ENCODE measurements around the gene TLX2. TPM values are rescaled to one million over a fixed set of nuclear protein-coding genes. Genes with fewer than 3 reads are reported as not detected.

The TLX2 gene
- total and polyA plus RNA-seq, 2 of the 13 experiments (the other 11 are each of a cell fraction or from before 2014, with no cell fraction given) = 0.05 to 0.20 TPM

DNA sequence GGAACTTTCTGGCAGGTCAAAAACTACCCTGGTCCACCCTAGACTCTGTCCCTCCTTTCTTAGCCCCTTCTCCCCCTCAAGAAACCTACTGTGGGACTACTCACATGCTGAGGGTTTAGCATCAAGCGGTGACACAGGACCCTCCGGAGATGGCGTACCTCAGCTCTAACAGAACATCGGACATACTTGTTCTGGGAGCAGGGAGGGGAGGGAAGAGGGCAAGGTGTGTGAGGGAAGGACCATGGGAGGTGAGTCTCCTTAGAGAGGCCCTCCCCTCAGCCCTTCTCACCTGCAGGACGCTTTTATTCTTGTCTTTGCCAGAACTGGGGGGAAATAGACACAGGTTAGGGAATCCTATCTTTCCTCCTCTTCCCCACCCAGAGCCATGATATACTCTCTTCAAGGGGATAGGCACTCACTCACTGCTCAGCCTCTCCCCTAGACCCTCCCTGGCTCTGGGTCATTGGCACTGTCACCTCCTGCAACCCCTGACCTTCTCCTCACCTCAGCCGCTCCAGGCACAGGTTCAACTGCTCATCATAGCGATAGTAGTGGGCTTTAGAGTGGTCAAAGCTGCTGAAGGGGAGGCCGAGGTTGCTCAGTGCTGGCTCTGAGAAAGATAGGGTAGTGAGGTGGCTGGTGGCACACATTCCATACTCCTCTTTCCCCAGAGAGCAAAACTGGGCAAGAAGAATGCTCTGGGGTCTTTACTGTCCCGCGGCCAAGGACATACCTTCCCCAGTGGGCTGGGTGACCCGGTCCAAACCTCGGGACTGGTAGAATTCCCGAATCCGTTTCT lies 8.6 kb upstream of the TLX2 start (continued):
- TF ChIP-seq SPEN (CRISPR knock-in tag; IDR thresholded peaks at IDR 0.05; ENCODE audit: low read depth) = no peak
- TF ChIP-seq, protein P1, sequence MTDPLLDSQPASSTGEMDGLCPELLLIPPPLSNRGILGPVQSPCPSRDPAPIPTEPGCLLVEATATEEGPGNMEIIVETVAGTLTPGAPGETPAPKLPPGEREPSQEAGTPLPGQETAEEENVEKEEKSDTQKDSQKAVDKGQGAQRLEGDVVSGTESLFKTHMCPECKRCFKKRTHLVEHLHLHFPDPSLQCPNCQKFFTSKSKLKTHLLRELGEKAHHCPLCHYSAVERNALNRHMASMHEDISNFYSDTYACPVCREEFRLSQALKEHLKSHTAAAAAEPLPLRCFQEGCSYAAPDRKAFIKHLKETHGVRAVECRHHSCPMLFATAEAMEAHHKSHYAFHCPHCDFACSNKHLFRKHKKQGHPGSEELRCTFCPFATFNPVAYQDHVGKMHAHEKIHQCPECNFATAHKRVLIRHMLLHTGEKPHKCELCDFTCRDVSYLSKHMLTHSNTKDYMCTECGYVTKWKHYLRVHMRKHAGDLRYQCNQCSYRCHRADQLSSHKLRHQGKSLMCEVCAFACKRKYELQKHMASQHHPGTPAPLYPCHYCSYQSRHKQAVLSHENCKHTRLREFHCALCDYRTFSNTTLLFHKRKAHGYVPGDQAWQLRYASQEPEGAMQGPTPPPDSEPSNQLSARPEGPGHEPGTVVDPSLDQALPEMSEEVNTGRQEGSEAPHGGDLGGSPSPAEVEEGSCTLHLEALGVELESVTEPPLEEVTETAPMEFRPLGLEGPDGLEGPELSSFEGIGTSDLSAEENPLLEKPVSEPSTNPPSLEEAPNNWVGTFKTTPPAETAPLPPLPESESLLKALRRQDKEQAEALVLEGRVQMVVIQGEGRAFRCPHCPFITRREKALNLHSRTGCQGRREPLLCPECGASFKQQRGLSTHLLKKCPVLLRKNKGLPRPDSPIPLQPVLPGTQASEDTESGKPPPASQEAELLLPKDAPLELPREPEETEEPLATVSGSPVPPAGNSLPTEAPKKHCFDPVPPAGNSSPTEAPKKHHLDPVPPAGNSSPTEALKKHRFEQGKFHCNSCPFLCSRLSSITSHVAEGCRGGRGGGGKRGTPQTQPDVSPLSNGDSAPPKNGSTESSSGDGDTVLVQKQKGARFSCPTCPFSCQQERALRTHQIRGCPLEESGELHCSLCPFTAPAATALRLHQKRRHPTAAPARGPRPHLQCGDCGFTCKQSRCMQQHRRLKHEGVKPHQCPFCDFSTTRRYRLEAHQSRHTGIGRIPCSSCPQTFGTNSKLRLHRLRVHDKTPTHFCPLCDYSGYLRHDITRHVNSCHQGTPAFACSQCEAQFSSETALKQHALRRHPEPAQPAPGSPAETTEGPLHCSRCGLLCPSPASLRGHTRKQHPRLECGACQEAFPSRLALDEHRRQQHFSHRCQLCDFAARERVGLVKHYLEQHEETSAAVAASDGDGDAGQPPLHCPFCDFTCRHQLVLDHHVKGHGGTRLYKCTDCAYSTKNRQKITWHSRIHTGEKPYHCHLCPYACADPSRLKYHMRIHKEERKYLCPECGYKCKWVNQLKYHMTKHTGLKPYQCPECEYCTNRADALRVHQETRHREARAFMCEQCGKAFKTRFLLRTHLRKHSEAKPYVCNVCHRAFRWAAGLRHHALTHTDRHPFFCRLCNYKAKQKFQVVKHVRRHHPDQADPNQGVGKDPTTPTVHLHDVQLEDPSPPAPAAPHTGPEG (CRISPR knock-in tag; IDR thresholded peaks at IDR 0.05) = no peak
- no peak for TF ChIP-seq ZSCAN30 (CRISPR knock-in tag; IDR thresholded peaks at IDR 0.05)
- TF ChIP-seq, protein P2, sequence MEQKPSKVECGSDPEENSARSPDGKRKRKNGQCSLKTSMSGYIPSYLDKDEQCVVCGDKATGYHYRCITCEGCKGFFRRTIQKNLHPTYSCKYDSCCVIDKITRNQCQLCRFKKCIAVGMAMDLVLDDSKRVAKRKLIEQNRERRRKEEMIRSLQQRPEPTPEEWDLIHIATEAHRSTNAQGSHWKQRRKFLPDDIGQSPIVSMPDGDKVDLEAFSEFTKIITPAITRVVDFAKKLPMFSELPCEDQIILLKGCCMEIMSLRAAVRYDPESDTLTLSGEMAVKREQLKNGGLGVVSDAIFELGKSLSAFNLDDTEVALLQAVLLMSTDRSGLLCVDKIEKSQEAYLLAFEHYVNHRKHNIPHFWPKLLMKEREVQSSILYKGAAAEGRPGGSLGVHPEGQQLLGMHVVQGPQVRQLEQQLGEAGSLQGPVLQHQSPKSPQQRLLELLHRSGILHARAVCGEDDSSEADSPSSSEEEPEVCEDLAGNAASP (CRISPR knock-in tag; IDR thresholded peaks at IDR 0.05; ENCODE audit: borderline replicate concordance) = 0 out of 2 replicates have a peak, but pooled peaks have one; percentile 29
- no peak for TF ChIP-seq HCFC1 (IDR thresholded peaks at IDR 0.05; ENCODE audit: low read depth, low read length)
- TF ChIP-seq HDAC1 (CRISPR knock-in tag; IDR thresholded peaks at IDR 0.05) = no peak
- TF ChIP-seq ZNF615 (CRISPR knock-in tag; IDR thresholded peaks at IDR 0.05; ENCODE audit: borderline replicate concordance) = no peak
- no peak for TF ChIP-seq ZNF143 (CRISPR knock-in tag; IDR thresholded peaks at IDR 0.05)
- no peak for TF ChIP-seq MBD4 (IDR thresholded peaks at IDR 0.05; ENCODE audit: borderline replicate concordance, low read length)
- no peak for TF ChIP-seq ZNF383 (CRISPR knock-in tag; IDR thresholded peaks at IDR 0.05; ENCODE audit: borderline replicate concordance)
- TF ChIP-seq, protein P3, sequence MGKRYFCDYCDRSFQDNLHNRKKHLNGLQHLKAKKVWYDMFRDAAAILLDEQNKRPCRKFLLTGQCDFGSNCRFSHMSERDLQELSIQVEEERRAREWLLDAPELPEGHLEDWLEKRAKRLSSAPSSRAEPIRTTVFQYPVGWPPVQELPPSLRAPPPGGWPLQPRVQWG (CRISPR knock-in tag; IDR thresholded peaks at IDR 0.05; ENCODE audit: borderline replicate concordance, low read depth) = no peak
- no peak for TF ChIP-seq ZNF510 (CRISPR knock-in tag; IDR thresholded peaks at IDR 0.05; ENCODE audit: low read depth)
- no peak for TF ChIP-seq RBAK (CRISPR knock-in tag; IDR thresholded peaks at IDR 0.05)
- no peak for TF ChIP-seq ARNT2 (CRISPR knock-in tag; IDR thresholded peaks at IDR 0.05; ENCODE audit: low read depth)
- TF ChIP-seq NR2C2 (CRISPR knock-in tag; IDR thresholded peaks at IDR 0.05; ENCODE audit: borderline replicate concordance) = no peak
- no peak for TF ChIP-seq SATB2 (CRISPR knock-in tag; IDR thresholded peaks at IDR 0.05)

Data from HepG2 (cell line).